GM19240 (cell line): ENCODE results near the gene CCT7.
"Not testable (repeated sequence)": the region's sequence is repeated elsewhere in the genome, so short reads cannot be mapped to it uniquely, and the experiment has no call there.

Source experiments
- DNase-seq: peaks from one replicate; pipeline ENCODE4 v3.0.0; 2011; ENCODE audit warnings: low spot score; ENCODE audit not compliant: insufficient read length

Gene CCT7

GRCh38 chr2:73254343-73255006, 20.4 kb downstream of the CCT7 start:
- DNase-seq = no peak

GRCh38 chr2:73255007-73255644, 21.0 kb downstream of the CCT7 start:
- no peak for DNase-seq

- no peak for DNase-seq
Observed at GRCh38 chr2:73255907-73256617, 22.0 kb downstream of the CCT7 start.

GRCh38 chr2:73256618-73256922, 22.5 kb downstream of the CCT7 start:
- DNase-seq = no peak

- DNase-seq = no peak
Observed at GRCh38 chr2:73257021-73257420, 22.9 kb downstream of the CCT7 start.

GRCh38 chr2:73257425-73258125, 23.5 kb downstream of the CCT7 start:
- DNase-seq = no peak

GRCh38 chr2:73258186-73258912, 24.2 kb downstream of the CCT7 start:
- DNase-seq = no peak

- DNase-seq = no peak
Observed at GRCh38 chr2:73258913-73259215, 24.8 kb downstream of the CCT7 start.

GRCh38 chr2:73259276-73259675, 25.2 kb downstream of the CCT7 start:
- no peak for DNase-seq

- DNase-seq = no peak
Observed at GRCh38 chr2:73259704-73260337, 25.7 kb downstream of the CCT7 start.

GRCh38 chr2:73260338-73260984, 26.4 kb downstream of the CCT7 start:
- DNase-seq = no peak

GRCh38 chr2:73262108-73262651, 28.1 kb downstream of the CCT7 start:
- DNase-seq = no peak

GRCh38 chr2:73262691-73263429, 28.8 kb downstream of the CCT7 start:
- not testable (repeated sequence) for DNase-seq

GRCh38 chr2:73263540-73264331, 29.6 kb downstream of the CCT7 start:
- no peak for DNase-seq

GRCh38 chr2:73264332-73264606, 30.2 kb downstream of the CCT7 start:
- no peak for DNase-seq

GRCh38 chr2:73264783-73265182, 30.7 kb downstream of the CCT7 start:
- DNase-seq = no peak

- no peak for DNase-seq
Observed at GRCh38 chr2:73265298-73266060, 31.4 kb downstream of the CCT7 start.
